GM21423 (cell line): ENCODE data around the gene PITX2.
"Not testable (repeated sequence)": the region's sequence is repeated elsewhere in the genome, so short reads cannot be mapped to it uniquely, and the experiment has no call there.

Experiments used
- ATAC-seq: cut with Tn5 transposase; IDR thresholded peaks from one replicate; pipeline ENCODE4 v1.9.1; 2021; ENCODE audit warnings: mild to moderate bottlenecking, moderate library complexity; ENCODE audit not compliant: unreplicated experiment

Gene PITX2

GRCh38 chr4:110613745-110614144 is 9.1 kb downstream of the PITX2 start:
- no peak for ATAC-seq

GRCh38 chr4:110612631-110613269 is 10.1 kb downstream of the PITX2 start:
- no peak for ATAC-seq

- ATAC-seq, result no peak
Measured at GRCh38 chr4:110611968-110612447, 10.9 kb downstream of the PITX2 start.

GRCh38 chr4:110610940-110611831 is 11.7 kb downstream of the PITX2 start:
- ATAC-seq, result peak; percentile 93

- no peak for ATAC-seq
Measured at GRCh38 chr4:110610620-110610939, 12.3 kb downstream of the PITX2 start.

GRCh38 chr4:110609044-110609750 is 13.7 kb downstream of the PITX2 start:
- ATAC-seq, result no peak

- ATAC-seq, result no peak
Measured at GRCh38 chr4:110605077-110605476, 17.8 kb downstream of the PITX2 start.

- ATAC-seq, result no peak
Measured at GRCh38 chr4:110602061-110602460, 20.8 kb downstream of the PITX2 start.

- no peak for ATAC-seq
Measured at GRCh38 chr4:110597582-110597981, 25.3 kb downstream of the PITX2 start.

- ATAC-seq, result no peak
Measured at GRCh38 chr4:110596431-110596830, 26.4 kb downstream of the PITX2 start.

- no peak for ATAC-seq
Measured at GRCh38 chr4:110595583-110595982, 27.3 kb downstream of the PITX2 start.

GRCh38 chr4:110589297-110589696 is 33.6 kb downstream of the PITX2 start:
- ATAC-seq, result no peak

- ATAC-seq, result no peak
Measured at GRCh38 chr4:110587666-110588285, 35.1 kb downstream of the PITX2 start.

GRCh38 chr4:110586131-110586850 is 36.6 kb downstream of the PITX2 start:
- no peak for ATAC-seq

GRCh38 chr4:110576696-110577095 is 46.2 kb downstream of the PITX2 start:
- ATAC-seq, result not testable (repeated sequence)
